HG02623 (cell line): Measurements from ENCODE around the gene RAB11FIP3.

ENCODE experiments used
- ATAC-seq: cut with Tn5 transposase; IDR thresholded peaks from one replicate; pipeline ENCODE4 v1.9.1; 2021; ENCODE audit warnings: moderate library complexity; ENCODE audit not compliant: unreplicated experiment

RAB11FIP3 gene

GRCh38 chr16:551210-551609 lies 125.8 kb downstream of the RAB11FIP3 start:
- ATAC-seq: no peak

DNA sequence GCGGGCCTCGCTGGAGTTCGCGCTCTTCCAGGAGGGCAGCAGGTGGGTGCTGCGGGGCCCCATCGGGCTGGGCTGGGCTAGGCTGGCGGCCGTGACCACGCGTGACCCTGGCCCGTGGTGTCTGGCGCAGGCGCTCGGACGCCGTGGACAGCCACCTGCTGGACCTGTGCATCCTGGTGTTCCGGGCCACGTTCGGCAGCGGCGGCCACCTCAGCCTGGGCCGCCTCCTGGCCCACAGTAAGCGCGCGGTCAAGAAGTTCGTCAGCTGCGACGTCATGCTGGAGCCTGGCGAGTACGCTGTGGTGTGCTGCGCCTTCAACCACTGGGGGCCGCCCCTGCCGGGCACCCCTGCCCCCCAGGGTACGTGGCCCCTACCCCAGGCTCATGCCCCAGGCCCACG lies 126.7 kb downstream of the RAB11FIP3 start:
- ATAC-seq: no peak

DNA sequence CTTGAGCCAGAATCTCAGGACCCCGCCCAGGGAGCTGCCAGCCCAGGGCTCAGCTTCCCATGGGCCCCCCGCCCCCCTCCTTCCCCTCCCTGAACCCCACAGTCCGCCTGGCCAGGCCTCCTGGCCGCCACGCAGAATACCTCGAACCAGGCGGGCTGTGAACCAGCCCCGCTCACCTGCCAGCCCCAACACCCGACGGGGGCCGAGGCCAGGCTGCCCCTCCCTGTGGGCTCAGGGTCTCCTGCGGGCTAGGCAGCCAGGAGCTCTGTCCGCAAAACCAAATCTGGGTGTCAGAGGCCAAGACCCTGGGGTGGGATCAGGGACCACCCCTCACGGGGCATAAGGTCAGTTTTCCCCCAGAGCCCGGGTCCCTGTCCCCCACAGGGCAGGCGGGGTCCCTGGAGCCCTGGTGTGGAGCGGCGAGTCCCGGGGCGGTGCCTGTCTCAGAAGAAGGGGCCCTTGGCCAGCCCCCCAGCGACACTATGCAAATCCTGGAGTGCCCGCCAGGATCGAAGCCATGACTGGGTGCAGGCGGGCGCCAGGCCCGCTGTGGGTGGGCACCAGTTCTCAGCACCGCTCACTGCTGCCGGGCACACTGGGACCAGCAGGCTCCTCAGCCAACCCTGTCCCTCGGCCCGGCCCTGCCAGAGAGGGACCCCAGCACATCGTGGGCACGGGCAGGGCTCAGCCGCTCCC lies 128.3 kb downstream of the RAB11FIP3 start:
- no peak for ATAC-seq

DNA sequence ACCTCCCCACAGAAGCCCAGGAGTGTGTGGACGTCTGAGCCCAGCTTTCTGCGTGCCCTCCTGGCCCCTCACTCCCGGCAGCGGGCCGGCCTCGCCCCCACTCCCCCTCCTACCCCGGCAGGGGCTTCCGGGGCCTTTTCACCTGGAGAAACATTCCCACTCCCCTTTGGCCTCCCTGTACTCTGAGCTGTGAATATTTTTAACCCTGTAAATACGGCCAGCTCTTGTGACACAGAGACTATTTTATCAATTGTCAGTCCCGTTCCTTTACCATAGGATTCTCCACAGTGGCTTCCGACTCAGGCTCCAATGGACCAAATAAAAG lies 128.8 kb downstream of the RAB11FIP3 start:
- no peak for ATAC-seq

- no peak for ATAC-seq
Observed at GRCh38 chr16:554640-555365, 129.4 kb downstream of the RAB11FIP3 start.

DNA sequence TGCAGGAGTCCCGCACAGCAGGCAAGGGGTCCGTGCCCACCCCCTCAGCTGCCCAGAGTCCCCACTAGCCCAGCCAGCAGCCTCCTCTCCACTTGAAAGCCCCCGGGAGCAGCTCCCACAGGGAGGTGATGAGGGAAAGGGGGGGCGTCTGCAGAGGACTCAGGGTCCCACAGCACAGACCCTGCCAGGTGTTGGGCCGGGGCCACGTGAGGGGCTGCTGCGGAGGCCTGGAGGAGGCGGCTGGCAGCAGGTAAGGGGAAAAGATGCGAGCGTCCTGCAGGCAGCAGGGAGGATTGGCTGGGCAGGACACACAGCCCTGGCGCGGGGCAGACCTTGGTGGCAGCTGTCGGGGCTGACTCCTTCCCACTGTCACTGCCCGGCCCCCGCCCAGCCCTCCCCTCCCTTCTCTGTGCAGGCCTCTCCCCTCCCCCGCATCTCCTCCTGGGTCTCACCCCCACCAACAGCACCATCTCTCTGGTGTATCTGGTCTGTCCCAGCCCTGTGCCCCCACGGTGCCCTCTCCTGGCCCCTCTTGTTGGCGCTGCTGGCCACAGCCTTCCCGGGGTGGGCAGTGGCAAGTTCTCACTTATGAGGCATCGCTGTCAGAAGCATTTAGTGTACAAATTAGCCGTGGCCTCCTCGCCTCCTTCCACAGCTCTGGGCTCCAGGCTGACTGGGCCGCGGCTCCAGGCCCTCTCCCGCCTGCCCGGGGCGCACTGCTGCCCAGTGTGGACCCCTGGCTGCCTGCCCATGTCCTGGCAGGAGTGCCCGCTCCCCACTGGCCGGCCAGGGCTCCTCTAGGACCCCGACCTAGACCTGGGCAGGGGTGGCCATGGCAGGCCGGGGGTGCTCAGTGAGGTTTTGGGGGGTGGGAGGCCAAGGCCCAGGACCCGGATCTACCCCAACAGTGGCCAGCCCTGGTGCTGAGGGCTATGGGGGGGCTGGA lies 130.4 kb downstream of the RAB11FIP3 start:
- ATAC-seq: no peak

DNA sequence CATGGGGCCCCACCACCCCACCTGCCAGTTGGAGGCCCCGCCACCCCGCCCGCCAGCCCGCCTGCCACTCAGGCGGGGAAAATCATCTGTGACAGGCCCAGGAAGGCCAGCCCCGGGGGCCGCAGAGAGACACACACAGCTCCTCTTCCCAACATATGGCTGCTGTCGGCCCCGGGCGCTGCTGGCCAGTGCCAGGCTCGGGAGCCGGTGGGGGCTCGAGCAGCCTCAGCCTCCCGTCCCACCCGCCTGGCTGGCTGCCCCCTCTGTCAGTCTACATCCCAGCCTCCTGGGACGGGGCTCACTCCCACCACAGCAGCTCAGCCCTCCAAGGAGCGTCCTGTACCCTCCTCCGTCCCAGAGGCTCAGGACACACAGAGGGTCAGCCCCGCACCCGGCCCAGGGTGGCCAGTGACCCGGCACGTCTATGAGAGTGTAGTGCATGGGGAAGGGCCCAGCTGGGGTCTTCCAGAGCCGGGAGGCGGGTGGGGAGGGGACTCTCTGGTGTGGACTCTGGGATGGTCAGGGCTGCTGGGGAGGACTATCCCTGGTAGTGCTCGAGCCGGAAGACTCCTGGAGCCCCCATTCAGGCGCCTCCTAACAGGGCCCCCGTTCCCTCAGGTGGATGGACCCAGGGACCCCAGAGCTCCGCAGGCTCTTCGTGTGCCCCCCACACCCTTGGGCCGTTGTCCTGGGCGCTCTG lies 131.2 kb downstream of the RAB11FIP3 start:
- no peak for ATAC-seq

DNA sequence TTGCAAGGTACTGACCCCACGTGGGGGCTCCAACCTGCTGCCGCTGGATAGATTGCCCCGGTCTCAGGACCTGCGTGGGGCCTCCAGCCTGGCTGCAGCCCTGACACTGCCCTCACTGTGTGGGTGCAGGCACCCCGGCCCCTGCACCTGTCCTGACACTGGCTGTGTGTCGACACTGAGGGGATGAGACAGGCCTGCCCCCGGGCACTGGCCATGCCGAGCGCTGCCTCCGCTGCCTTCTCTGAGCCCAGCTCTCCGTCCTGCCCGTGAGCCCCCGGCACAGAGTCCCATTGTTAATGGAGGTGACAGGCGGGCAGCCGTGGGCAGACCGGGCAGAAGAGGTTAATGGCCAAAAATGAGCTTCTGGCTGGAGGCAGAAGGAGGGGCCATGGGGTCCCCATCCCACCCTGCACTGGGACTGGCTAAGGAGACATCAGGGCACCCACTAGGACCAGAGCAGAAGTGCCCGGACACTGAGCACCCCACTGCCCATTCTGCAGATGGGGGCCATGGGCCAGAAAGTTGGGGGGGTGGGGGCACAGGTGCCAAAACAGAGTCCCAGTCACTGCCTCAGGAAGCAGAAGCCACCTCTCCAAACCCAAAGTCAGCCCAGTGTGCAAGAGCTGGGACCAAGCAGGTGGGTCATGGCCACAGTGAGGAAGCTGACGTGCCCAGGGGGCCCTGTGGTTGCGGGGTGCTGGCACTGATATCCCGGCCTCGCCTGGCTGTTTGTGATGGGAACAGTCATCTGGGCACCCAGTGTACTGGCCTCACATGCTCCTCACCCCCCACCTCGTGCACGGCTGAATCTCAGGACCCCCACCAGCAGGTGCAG lies 132.2 kb downstream of the RAB11FIP3 start:
- ATAC-seq: no peak

DNA sequence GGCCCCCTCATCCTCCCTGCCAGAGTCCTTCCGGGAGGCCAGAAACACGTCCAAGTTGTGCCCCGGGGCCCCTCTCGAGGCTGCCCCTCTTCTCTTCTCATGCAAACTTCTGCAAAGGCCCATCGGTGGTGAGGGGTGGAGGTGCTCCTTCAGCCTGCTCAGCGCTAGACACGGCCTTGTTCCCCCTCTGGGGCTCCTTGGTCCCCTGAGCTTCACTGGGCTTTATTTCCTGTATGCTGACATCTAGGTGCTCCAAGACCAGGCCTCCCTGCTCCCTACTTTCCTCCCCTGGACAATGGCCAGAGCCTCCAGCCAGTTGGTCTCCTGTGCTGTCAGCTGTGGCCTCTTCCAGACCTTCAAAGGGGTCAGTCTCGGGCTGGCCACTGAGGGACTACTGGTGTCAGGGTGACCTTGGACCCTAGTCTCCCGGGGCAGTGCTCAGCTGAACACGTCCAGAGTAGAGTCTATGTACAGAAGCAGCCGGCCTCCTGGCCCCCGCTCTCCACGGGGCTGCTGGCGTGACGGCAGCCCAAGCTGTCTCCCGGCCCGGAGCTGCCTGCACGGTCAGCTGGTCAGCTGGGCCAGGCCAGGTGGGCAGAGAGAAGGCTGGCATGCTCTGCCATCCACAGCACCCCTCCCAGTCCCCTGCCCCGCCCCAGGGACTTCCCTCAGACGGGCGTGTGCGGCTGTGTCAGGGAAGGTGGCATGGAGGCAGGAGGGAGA lies 133.0 kb downstream of the RAB11FIP3 start:
- no peak for ATAC-seq

- no peak for ATAC-seq
Observed at GRCh38 chr16:559021-559380, 133.6 kb downstream of the RAB11FIP3 start.

- ATAC-seq: no peak
Observed at GRCh38 chr16:559411-560203, 134.2 kb downstream of the RAB11FIP3 start.

- no peak for ATAC-seq
Observed at GRCh38 chr16:560204-560700, 134.8 kb downstream of the RAB11FIP3 start, which contains the start of gene PRR35. Gene PRR35, plus strand, starts transcription at chr16:560394. Its CDS starts 2,901 bp downstream, at chr16:563295.

DNA sequence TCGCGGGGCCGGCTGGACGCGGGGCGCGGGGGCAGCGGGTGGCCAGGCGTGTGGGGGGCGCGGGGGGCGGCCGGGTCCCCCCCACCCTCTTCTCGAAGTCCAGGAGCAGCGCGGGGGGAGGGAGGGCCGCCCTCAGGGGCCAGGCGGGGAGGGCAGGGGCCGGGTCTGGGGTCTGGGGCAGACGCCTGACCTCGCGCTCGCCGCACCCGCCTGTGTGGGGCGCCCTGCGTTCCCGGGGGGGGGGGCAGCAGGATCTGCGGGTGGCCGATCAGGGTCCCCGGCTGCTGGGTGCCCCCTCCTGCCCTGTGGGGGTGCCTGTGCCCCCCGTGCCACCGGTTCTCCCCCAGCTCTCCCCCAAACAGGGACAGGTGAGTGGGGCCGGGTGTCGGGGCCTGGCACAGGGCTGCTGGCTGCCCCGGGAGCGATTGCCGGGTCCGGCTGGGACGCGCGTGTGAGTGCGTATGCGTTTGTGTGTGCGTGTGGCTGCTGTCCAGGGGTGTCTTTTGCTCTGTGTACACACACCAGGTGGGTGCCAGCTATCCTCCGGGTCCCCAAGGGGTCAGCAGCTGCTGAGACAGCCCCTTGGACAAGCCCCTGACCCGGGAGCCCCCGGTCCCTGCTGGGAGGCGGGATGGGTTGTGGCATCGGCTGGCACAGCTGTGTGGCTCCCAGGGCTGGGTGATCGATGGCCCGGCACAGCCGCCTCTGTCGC lies 135.4 kb downstream of the RAB11FIP3 start:
- ATAC-seq: no peak

- ATAC-seq: no peak
Observed at GRCh38 chr16:561413-561794, 136.0 kb downstream of the RAB11FIP3 start.

GRCh38 chr16:561957-562938 lies 136.8 kb downstream of the RAB11FIP3 start:
- ATAC-seq: no peak

DNA sequence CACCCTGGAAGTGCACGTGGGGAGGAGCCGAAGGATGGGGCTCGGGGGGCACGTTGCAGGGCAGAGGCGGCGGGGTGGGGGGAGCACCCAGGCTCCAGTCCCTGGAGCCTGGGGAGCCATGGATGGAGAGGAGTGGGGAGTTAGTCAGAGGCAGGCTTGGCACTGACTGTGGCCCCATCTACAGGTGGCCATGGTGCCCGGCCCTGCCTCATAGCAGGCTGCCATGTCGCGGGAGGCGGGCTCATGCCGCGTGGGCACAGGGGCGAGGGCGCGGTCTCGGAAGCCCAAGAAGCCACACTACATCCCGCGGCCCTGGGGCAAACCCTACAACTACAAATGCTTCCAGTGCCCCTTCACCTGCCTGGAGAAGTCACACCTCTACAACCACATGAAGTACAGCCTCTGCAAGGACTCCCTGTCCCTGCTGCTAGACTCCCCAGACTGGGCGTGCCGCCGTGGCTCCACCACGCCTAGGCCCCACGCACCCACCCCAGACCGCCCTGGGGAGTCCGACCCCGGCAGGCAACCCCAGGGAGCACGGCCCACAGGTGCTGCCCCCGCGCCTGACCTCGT lies 137.7 kb downstream of the RAB11FIP3 start:
- ATAC-seq: no peak
